HG03135 (cell line): ENCODE measurements around the gene CDK5RAP2.
A peak's percentile ranks its signal among the peaks of the same experiment; 100 is the strongest.
"Not testable (repeated sequence)": the region's sequence is repeated elsewhere in the genome, so short reads cannot be mapped to it uniquely, and the experiment has no call there.

ENCODE experiments used
- ATAC-seq: cut with Tn5 transposase; IDR thresholded peaks from one replicate; pipeline ENCODE4 v1.9.1; 2021; ENCODE audit warnings: mild to moderate bottlenecking, moderate library complexity; ENCODE audit not compliant: unreplicated experiment

Gene CDK5RAP2

DNA sequence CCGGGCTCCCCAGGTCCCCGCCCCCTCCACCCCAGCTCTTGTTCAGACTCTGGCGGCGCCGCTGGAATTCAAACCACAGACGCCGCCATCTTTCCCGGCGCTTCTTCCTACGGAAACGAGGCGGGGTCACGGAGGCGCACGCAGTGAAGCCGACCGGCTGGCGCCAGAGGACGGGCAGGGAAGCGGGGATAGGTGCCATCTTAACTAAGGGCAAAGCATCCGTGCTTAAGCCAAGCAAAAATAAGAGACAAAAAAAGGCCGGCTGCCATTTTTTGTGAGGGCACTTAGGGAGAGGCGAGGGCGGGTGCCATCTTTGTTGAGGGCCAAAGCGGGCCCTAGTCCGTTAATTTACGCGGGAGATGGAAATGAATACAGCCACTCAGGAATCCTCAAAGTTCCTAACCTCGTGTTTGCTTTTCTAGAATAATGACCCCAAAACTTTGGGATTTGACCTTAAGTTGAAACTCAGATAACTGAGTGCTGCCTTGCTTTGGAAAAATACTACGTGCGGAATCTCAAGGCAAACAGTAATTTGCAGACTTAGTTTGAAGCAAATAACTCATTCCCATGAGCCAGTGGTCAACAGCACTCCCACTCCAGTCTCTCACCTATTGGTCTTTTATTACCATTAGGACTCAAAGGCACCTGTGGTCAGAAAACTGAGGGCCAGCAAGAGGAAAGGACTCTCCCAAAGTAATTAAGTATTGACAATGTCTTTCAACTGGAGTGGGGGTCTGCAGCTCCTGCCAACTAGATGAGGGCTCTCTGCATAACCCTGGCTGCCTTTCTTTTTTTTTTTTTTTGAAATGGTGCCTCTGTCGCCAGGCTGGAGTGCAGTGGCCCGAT lies at the start of gene CDK5RAP2:
TSS of gene CDK5RAP2 (minus strand) at position 117 of the 846 bp plus-strand sequence. CDS start 189 bp downstream, outside the sequence.
- peak; percentile 96 for ATAC-seq

DNA sequence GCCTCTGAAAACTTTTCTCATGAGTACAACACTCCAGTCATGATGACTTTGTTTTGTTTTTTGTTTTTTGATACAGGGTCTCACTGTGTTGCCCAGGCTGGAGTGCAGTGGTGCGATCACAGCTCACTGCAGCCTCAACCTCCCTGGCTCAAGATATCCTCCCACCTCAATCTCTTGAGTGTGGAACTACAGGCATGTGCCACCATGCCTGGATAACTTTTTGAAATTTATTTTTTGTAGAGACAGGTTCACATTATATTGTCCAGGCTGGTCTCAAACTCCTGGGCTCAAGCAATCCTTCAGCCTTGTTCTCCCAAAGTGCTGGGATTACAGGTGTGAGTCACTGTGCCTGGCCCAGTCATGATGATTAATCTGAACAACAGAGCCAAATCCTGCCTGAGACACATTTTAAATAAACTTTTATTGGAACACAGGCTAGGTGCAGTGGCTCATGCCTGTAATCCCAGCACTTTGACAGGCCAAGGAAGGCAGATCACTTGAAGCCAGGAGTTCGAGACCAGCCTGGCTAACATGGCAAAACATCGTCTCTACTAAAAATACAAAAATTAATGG lies 49.0 kb upstream of the CDK5RAP2 start:
- ATAC-seq = not testable (repeated sequence)

DNA sequence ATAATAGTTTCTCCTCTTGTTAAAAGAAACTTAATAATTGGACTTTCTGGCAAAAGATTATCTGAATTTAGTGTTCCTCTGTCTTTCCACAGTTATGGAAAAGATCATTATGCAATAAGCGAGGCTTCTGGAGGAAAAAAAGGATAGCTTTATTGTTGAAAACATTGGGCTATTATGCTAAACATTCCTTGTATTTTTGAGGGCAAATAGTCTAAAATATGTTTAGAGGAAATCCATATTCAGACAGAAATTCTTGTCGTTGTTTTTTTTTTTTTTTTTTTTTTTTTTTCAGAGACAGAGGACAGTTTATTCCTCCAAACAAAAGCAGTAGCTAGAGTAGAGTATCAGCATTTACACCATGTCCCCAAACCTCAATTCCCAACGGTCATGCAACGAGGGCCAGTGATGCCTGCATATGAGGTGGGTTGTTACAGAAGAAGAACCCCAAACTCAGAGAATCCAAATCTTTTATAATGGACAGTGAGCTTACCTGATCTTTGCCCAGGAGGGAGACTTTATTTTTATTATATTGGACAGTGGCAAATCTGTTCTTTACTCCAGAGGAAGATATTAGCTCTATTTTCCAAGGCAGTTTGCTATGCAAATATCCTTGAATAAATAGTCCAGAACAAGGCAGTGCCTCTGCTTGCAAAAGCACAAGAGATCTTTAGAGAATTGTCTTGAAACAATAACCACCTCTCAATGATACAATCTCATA lies 48.4 kb upstream of the CDK5RAP2 start:
- no peak for ATAC-seq

DNA sequence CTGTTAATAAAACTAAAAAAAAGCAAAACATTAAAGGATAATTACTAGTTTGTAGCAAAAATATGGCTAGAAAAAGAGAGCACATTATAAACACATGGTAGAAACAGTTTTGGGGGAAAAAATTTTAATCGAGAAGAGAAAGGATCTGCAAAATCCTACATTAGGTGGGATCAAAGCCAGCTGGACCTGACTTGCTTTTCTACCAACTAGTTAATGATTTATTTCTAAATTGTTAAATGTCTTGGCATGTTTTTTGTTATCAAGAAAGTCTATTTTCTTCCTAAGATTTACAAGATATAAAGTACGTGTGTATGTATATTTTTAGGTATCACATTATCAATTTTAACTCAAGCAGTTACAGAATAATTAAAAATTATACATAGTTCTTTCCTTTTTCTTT lies 47.1 kb upstream of the CDK5RAP2 start:
- no peak for ATAC-seq

GRCh38 chr9:120626512-120626911 lies 46.5 kb upstream of the CDK5RAP2 start:
- ATAC-seq = no peak

DNA sequence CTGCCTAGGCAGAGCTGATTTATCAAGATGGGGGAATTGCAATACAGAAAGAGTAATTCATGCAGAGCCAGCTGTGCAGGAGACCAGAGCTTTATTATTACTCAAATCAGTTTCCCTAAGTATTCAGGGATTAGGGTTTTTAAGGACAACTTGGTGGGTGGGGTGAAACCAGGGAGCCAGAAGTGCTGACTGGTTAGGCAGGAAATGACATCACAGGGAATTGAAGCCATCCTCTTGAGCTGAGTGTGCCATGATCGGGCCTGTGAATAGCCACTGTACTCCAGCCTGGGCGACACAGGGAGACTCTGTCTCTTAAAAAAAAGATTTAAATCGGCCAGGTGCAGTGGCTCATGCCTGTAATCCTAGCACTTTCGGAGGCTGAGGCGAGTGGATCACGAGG lies 45.3 kb upstream of the CDK5RAP2 start:
- no peak for ATAC-seq

GRCh38 chr9:120622790-120623189 lies 42.8 kb upstream of the CDK5RAP2 start:
- ATAC-seq = no peak

DNA sequence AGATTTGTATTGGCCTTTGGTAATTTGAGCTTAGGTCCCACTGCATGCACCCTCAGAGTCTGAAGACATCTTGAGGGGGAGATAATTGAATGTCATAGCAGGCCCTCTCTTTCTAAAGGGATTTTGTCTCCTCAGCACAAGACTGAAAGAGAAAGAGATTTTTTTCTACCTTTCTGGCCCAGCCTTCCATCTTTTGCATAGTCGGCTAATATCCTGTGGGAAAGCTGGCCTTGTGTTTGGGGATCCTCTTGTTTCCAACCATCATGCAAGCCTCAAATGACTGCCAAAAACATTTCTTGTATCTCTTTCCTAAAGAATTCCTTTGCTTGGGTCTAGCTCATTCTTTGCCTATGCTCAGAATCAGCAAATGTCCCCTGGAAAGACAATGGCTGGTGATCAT lies 42.0 kb upstream of the CDK5RAP2 start:
- no peak for ATAC-seq

DNA sequence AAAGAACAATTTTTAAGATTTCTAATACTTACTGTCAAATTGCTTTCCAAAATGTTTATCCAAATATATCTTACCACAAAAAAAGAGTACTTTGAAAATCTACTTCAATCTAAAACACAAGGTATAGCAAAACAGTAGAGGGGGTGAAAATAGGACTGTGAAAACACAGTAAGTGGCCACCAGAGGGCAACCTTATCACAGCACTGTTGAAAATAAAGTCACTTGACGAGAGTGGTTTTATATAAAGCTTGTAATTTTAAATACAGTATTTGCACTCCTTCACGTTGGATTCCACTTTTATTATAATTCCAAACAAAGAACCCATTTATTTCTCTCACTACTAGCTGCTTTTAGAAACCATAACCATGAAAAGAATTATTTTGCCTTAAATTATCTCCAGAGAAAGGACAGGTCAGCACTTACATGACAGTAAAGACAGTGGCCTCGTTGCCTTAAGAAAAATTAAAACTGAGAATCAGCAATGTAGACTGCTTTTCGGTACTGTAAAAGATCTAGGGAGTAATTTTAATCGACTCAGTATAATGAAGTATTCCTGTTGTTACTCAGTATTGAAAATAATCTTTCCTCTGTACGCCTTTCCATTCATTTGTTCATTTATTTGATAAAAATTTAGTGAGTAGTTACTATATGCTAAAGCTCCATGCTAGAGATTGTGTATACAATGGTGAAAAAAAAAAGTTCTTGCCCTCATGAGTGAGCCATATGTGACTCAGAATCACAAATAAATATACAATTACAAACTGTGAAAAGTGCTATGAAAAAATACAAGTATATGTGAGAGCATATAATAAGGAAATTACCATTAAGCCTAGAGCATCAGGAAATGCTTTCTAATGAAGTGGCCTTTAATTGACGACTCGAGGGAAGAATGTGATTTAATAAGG lies 40.0 kb upstream of the CDK5RAP2 start:
- peak; percentile 65 for ATAC-seq

DNA sequence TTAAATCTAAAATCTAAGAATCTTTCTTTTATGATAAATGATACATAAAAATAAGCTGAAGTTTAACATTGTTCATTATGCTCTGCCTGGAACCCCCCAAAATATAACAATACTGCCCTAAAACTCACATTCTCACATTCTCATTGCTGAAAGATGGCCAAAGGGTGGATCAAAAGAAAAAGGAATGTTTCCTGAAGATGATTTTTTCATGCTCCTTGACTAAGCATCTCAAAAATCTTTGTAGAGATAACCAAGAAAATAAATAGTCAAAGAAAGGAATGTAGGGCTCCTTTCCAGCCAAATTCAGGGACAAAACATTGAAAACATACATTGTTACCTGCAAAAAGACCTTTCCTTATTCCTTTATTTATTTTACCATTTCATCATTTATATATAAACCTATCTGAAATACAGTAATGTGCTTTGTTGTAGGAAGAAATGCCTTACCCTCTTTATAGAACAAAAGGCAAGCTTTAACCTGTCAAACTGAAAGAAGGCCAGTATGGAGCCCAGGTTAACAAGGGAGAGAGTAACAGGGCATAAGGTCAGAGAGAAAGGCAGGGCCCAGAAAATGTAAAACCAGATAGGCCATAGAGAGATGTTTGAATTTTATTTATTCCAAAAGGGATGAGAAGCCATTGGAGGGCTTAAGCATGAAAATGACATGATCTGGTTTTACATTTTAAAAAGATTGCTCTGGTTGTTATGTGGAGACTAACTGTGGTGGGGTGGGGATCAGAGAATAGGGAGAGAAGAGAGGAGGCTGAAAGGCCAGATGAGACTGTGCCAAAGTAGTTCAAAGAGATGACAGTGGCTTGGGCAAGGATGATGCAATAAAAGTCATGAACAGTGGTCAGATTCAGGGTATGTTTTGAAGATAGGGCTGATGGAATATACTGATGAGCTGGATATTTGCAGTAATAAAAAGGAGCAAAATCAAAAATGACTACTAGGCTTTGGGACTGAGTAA lies 37.3 kb upstream of the CDK5RAP2 start:
- ATAC-seq = no peak

DNA sequence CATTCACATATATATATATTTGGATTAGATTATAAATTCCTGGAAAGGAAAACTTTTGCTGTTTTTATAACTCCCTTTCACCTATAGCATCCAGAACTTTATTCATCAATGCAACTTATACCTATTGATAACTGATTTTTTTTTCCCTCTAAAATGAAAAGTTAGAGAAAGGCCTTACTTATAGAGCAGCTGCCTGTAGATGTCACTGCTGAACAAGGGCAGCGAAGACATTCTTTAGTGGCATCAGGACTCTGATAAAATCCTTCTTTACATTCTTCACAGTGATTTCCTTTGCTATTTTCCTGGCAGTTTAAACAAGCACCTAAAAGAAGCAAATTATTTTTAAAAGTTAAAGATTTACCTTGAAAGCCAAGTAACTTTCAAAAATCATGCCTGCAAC lies 32.3 kb upstream of the CDK5RAP2 start:
- no peak for ATAC-seq

- no peak for ATAC-seq
Observed at GRCh38 chr9:120611690-120612068, 31.7 kb upstream of the CDK5RAP2 start.

GRCh38 chr9:120610975-120611689 lies 31.2 kb upstream of the CDK5RAP2 start:
- no peak for ATAC-seq

DNA sequence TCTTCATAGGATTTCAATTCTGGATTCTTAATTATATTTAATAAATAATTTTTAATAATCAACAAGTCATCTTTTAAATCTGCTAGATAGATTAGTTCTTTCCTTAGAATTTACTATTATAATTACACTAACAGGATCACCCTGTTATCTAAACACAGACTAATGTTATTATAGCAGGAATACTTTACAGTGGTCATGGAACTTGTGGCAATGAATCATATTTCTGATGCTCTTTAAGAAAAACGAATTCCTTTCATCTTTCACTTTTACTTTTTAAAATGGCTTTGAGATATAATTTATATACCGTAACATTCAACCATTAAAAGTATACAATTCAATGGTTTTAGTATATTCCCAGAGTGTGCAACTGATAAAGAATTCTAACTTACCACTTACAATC lies 29.7 kb upstream of the CDK5RAP2 start:
- no peak for ATAC-seq

DNA sequence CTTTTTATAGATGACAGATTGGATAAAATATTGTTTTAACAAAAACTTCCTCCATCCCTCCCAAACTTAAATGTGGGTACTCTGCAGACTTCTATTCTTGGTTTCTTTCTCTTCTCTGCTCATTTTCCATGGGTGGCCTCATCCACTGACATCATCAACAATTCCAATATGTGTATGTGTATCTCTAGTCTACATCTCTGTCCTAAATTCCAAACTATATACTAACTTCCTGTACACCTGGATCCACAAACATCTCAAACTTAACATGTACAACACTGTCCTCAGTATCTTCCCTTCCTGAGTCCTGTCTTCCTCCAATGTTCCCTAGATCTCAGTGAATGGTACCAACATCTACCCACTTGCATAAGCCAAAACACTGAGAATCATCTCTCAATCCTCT lies 28.5 kb upstream of the CDK5RAP2 start:
- ATAC-seq = no peak

GRCh38 chr9:120603591-120603990 lies 23.6 kb upstream of the CDK5RAP2 start:
- no peak for ATAC-seq

DNA sequence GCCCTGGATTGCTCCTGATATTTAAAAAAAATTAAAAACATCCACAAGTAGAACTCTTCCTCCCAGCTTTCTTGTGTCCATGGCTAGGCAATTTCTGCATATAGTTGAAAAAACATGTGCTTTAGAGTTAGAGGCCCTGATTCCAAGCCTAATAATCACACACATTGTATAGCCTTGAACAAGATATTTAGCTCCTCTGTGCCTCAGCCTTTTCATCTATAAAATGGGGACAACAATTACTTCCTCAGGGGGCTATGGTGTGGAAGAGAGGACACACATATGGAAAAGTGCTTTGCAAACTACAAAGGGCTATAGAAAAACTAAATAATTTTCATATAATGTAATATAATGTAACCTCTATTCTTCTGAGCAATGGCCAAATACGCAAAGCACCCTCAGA lies 23.0 kb upstream of the CDK5RAP2 start:
- no peak for ATAC-seq

- no peak for ATAC-seq
Observed at GRCh38 chr9:120593955-120594277, 13.9 kb upstream of the CDK5RAP2 start.

DNA sequence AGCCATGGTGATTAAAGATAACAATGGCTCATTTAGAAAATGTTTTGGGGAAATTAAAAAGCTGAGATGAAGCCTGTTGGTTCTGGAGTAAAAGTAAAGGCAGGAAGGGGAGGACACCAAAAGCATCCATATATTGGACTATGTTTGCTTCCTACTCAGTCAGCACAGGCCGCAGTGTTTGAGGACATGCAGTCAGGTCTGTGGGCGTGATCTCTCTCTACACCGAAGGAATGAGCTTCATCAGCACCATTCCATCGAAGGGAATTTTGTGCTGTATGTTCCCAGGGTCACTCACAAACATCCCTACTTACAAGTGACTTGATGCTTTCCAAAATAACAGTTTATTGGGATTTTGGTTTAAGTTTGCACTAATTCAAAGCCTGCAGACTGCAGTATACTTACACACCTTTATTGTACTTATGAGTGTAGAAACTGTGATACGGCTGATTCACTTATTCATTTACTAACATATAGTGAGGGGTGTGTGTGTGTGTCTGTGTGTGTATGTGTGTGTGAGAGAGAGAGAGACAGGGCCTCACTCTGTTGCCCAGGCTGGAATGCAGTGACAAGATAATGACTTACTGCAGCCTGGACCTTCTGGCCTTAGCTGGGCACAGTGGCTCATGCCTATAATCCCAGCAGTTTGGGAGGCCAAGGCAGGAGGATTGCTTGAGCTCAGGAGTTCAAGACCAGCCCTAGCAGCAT lies 13.4 kb upstream of the CDK5RAP2 start:
- no peak for ATAC-seq
